Suprapubic skin (tissue), 3 donors: ENCODE data around the gene JAKMIP1.

Experiments used
- POLR2A ChIP-seq, 2 donors: fragments of 450-650 bp; IDR thresholded peaks; one replicate each; pipeline ENCODE4 v1.6.1; 2017; ENCODE audit warnings: antibody characterized with exemption in 2 of 2, mild to moderate bottlenecking in 2 of 2, moderate library complexity in 2 of 2
- TF ChIP-seq, protein P1 (sequence below), 2 donors: fragments of 200-600 bp in 1 of 2; fragments of 450-650 bp in 1 of 2; sonication (generic) in 1 of 2; IDR thresholded peaks; one replicate each; pipeline ENCODE4 v1.5.1; 2016 to 2019; ENCODE audit warnings: antibody characterized with exemption in 2 of 2, mild to moderate bottlenecking in 1 of 2, moderate library complexity in 1 of 2

DNA sequence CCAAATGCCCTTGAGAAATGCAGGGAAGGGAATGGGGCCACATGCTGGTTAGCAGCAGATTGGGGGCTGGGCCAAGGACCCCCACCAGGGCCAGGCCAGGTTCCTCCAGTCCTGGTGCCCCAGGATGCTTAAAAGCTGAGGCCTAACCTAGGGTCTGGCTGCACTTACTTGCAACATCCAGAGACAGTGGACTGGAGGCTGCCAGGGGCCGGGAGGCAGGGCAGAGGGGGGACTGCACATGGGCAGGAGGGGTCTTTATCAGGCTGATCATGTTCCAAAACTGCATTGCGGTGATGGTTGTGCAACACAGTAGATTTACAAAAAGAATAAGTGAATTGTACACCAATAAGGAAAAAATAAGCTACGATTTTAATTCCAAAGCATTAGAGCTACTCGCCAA is 145.3 kb downstream of the JAKMIP1 start:
- TF ChIP-seq, protein P1, sequence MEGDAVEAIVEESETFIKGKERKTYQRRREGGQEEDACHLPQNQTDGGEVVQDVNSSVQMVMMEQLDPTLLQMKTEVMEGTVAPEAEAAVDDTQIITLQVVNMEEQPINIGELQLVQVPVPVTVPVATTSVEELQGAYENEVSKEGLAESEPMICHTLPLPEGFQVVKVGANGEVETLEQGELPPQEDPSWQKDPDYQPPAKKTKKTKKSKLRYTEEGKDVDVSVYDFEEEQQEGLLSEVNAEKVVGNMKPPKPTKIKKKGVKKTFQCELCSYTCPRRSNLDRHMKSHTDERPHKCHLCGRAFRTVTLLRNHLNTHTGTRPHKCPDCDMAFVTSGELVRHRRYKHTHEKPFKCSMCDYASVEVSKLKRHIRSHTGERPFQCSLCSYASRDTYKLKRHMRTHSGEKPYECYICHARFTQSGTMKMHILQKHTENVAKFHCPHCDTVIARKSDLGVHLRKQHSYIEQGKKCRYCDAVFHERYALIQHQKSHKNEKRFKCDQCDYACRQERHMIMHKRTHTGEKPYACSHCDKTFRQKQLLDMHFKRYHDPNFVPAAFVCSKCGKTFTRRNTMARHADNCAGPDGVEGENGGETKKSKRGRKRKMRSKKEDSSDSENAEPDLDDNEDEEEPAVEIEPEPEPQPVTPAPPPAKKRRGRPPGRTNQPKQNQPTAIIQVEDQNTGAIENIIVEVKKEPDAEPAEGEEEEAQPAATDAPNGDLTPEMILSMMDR (IDR thresholded peaks at IDR 0.05): no peak
- no peak for TF ChIP-seq POLR2A (IDR thresholded peaks at IDR 0.05)
